DOHH2 (cell line): ENCODE data around the gene SHC4.

ENCODE experiments used
- CTCF ChIP-seq: fragments of 200-600 bp; sonication (generic); IDR thresholded peaks from one replicate; pipeline ENCODE4 v1.5.1; 2014; ENCODE audit warnings: antibody characterized with exemption, mild to moderate bottlenecking, low read depth, low read length; ENCODE audit not compliant: poor library complexity, severe bottlenecking
- EZH2phosphoT487 ChIP-seq: fragments of 200-600 bp; sonication (generic); IDR thresholded peaks from 2 replicates; pipeline ENCODE4 v1.6.1; 2017; ENCODE audit warnings: borderline replicate concordance, mild to moderate bottlenecking, antibody characterized with exemption, low read length, moderate library complexity, mixed read lengths

DNA sequence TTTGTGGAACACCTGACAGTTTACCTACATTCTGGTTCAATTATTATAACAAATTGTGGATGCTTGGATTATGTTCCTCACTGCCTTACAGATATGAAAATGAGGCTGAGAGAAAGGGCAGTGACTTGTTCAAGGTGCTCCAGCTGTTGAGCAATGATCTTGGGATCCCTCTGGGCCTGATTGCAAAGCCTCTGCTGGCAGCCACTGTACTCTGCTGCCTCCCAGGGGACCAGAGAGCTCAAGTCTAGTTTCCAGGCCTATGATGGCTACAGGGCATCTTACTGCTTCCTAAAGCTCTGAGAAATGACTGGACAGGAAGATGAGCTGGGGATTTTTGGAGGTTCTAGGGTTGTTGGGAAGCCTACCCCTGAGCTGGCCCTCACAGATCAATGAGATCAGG, 2.3 kb upstream of the SHC4 start:
- TF ChIP-seq CTCF (no peak), EZH2phosphoT487 (no peak)
